Body of pancreas (tissue), 4 donors: ENCODE measurements around the gene LOX. TPM values are rescaled to one million over a fixed set of nuclear protein-coding genes. Genes with fewer than 3 reads are reported as not detected.
A peak's percentile ranks its signal among the peaks of the same experiment; 100 is the strongest.

Source experiments
- ATAC-seq: fragments of 150-250 bp; one replicate; pipeline ENCODE4 v1.9.1; 2016
- DNase-seq, 4 donors: peaks; one replicate each; pipeline ENCODE4 v3.0.0-alpha.2; 2019
- H3K27ac ChIP-seq, 4 donors: fragments of 200-600 bp; sonication (generic); 1 replicate in 3 of 4; 2 replicates in 1 of 4; pipeline versions ENCODE4 v1.5.1 to v1.6.1; 2016 to 2019; ENCODE audit warnings: mild to moderate bottlenecking in 1 of 4, mixed read lengths in 1 of 4, moderate library complexity in 1 of 4
- H3K27me3 ChIP-seq, 2 donors: fragments of 200-600 bp; sonication (generic); one replicate each; pipeline ENCODE4 v1.6.0; 2016; ENCODE audit warnings: mild to moderate bottlenecking in 1 of 2
- H3K36me3 ChIP-seq, 2 donors: fragments of 200-600 bp; sonication (generic); replicated peaks in 1 of 2; 2 replicates each; pipeline ENCODE4 v1.5.1; 2016; ENCODE audit warnings: low read depth in 2 of 2; ENCODE audit not compliant: insufficient read depth in 1 of 2
- H3K4me1 ChIP-seq: fragments of 200-600 bp; sonication (generic); one replicate; pipeline ENCODE4 v1.6.0; 2016
- H3K4me3 ChIP-seq, 2 donors: fragments of 200-600 bp; sonication (generic); 1 replicate in 1 of 2; 2 replicates in 1 of 2; pipeline ENCODE4 v1.5.1; 2016 to 2019
- H3K9me3 ChIP-seq, 3 donors: fragments of 200-600 bp; sonication (generic); 1 replicate in 2 of 3; 2 replicates in 1 of 3; pipeline ENCODE4 v1.5.1; 2016
- POLR2A ChIP-seq, 3 donors: fragments of 450-650 bp; IDR thresholded peaks; one replicate each; pipeline ENCODE4 v1.6.1; 2016; ENCODE audit warnings: antibody characterized with exemption in 3 of 3, mild to moderate bottlenecking in 2 of 3
- WGBS, 2 donors: methylation state at CpG; one replicate each; pipeline ENCODE4 v1.1.5; 2017; 5-methylcytosine and 5-hydroxymethylcytosine counted together
- intact Hi-C: fragments of 100-400 bp; cut with DNase I; formaldehyde crosslinking; loops from one replicate; pipeline ENCODE4 v1.15.1; 2023
- total RNA-seq, 2 donors: library from RNA; depleted of rRNA; stranded (reverse); fragments of >200 nt; gene quantifications; one replicate each; pipeline ENCODE4 v1.1.0, GENCODE V29; 2016
- TF ChIP-seq, protein P1 (sequence below), 7 experiments: fragments of 450-650 bp in 4 of 7; fragments of 200-600 bp in 3 of 7; sonication (generic) in 3 of 7; IDR thresholded peaks; one replicate each; pipeline ENCODE4 v1.5.1; 2016 to 2019; ENCODE audit warnings: antibody characterized with exemption in 7 of 7

LOX gene
- total RNA-seq = 10 to 100 TPM in 1 of 2 donors, 1 to 10 TPM in 1; 6.6 to 14.0 TPM

DNA sequence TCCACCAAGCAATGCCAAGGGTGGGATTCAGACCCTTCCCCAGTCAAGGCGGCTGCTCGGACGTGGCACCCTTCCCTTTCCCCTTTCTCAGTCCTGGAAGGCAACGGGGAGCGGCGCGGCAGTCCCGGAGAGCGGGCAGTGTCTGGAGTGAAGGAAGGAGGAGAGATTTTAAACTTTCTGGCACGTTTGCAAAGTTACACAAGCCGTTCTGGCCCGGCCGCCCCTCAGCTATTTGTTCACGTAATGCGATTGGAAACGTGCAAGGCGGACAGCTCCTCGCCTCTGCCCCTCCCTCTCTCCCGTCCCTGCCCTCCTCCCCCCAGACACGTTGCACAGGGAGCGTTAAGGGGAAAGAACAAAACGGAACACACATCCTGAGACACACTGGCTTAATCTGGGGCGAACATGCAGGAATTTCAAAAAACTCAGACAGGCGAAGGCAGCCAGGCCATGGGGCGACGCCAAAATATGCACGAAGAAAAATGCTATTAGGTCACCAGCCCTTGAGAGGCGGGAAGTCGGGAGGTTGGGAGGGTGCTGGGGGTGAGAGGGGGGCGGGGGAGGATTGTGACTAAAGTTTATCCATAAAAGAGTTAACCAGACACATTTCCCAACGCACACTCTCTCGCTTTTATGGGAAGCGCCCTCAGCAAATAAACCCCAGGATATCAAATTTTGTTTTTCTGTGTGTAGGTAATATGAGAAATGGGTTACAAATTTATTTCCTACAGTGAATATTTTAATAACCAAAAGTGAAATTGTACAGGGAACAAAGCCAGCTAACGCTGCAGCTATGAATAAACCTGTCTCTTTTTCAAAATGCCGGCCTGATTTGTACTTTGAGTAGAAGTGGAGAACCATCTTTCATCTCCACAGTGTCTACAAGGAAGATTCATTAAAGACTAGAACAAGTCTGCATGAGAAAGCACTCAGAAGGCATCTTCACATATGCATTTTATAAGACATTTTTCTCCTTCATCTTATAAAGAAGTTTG lies at the start of gene LOX:
Gene LOX, minus strand, starts transcription at position 144 of the 995 bp plus-strand sequence. CDS start 274 bp downstream, outside the sequence.
- Histone ChIP-seq H3K9me3 (no peaks in the 10 kb centered on the region), H3K27ac (peak within 1 kb of the TSS in 2 of 4 donors; percentile 31 to 48), H3K4me3 (peak within 1 kb of the TSS in 1 of 2 donors; percentile 17), H3K36me3 (no peaks in the 10 kb centered on the region), H3K4me1 (peaks cover 25% of the 10 kb centered on the region), H3K27me3 (no peaks in the 10 kb centered on the region)
- peak; percentile 66 for ATAC-seq
- DNase-seq = peak; percentile 40 to 65 (median 60)
- 3 to 4% methylated on average over 35 of the region's 35 CpGs for WGBS, 2 donors
- peak in 1 of 3 donors; percentile 33 for TF ChIP-seq POLR2A (IDR thresholded peaks at IDR 0.05)
- TF ChIP-seq, protein P1, sequence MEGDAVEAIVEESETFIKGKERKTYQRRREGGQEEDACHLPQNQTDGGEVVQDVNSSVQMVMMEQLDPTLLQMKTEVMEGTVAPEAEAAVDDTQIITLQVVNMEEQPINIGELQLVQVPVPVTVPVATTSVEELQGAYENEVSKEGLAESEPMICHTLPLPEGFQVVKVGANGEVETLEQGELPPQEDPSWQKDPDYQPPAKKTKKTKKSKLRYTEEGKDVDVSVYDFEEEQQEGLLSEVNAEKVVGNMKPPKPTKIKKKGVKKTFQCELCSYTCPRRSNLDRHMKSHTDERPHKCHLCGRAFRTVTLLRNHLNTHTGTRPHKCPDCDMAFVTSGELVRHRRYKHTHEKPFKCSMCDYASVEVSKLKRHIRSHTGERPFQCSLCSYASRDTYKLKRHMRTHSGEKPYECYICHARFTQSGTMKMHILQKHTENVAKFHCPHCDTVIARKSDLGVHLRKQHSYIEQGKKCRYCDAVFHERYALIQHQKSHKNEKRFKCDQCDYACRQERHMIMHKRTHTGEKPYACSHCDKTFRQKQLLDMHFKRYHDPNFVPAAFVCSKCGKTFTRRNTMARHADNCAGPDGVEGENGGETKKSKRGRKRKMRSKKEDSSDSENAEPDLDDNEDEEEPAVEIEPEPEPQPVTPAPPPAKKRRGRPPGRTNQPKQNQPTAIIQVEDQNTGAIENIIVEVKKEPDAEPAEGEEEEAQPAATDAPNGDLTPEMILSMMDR (IDR thresholded peaks at IDR 0.05) = no peak
- intact Hi-C loops = no loop called here

DNA sequence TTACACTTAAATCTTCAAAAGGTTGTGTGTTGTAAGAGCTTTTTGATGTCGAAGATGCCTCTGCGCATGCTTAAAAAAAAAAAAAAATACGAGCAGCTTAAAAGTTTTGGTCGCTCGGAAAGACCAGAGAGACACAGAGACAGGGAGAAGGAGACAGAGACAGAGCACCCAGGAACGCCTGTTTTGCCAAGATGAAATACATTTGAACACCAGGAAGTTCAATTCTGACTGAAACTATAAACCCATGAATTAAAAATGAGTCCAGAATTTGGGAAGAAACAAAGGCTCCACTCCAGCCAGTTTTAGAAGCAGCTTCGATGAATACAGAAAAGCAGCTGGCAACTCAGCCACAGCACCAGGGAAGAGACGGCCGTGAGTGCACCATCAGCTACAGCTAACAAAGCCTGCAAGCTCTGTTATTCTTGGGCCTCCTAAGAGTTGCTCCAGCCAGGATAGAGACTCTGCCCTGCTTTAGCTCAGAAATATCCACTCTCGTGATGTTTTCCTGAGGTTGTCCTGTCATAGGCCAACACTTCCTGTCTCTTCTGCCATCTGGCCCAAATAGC lies 48.8 kb upstream of the LOX start:
- no peaks in the 10 kb centered on the region for H3K27me3 ChIP-seq
- no peak for TF ChIP-seq POLR2A (IDR thresholded peaks at IDR 0.05)
- TF ChIP-seq, protein P1 (IDR thresholded peaks at IDR 0.05) = no peak
- H3K4me1 ChIP-seq = no peaks in the 10 kb centered on the region
- intact Hi-C loops = no loop called here
- H3K9me3 ChIP-seq = no peaks in the 10 kb centered on the region
- WGBS, 2 donors = 62 to 69% methylated on average over 10 of the region's 10 CpGs
- no peak overlapping the region for H3K4me3 ChIP-seq
- no peaks in the 10 kb centered on the region for H3K36me3 ChIP-seq
- H3K27ac ChIP-seq = no peak overlapping the region
- DNase-seq = no peak
- no peak for ATAC-seq

DNA sequence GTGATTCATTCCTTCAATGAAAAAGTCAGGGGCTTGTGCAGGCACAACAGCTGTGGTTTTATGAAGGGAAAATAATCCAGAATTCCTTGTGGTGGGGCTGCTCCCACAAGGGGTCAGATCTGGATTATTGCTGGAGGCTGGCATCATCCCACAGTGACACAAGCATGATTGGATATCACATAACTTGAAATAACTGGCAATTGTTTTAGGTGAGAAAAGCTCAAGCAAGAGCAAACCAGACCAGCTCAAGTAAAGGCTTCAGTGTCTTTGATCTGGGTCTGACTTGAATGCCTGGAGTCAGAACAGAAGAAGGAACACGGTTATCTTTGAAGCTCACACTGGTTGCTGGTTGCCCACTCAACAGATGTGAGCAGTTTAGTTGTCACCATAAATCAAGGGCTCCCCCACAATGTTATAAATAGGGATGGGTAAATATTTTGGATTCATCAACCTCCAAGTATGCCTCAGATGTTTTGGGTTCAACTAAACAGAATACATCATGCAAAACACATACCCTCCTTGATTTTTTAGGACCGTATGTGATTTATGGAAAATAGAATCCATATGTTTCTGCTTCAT lies 48.2 kb upstream of the LOX start:
- DNase-seq = no peak
- no peak overlapping the region for H3K4me3 ChIP-seq
- no peak overlapping the region for H3K27ac ChIP-seq

GRCh38 chr5:122124766-122125165 lies 46.7 kb upstream of the LOX start:
- no peaks in the 10 kb centered on the region for H3K4me1 ChIP-seq
- no peaks in the 10 kb centered on the region for H3K36me3 ChIP-seq
- no peaks in the 10 kb centered on the region for H3K27me3 ChIP-seq
- no peaks in the 10 kb centered on the region for H3K9me3 ChIP-seq
- intact Hi-C loops = no loop called here
- 87 to 88% methylated on average over 2 of the region's 2 CpGs for WGBS, 2 donors
- H3K27ac ChIP-seq = no peak overlapping the region
- ATAC-seq = no peak
- no peak for TF ChIP-seq POLR2A (IDR thresholded peaks at IDR 0.05)
- TF ChIP-seq, protein P1 (IDR thresholded peaks at IDR 0.05) = no peak
- no peak for DNase-seq
- no peak overlapping the region for H3K4me3 ChIP-seq

More for the DNA sequence above, 48.2 kb upstream of the LOX start:
- Histone ChIP-seq H3K27me3 (no peaks in the 10 kb centered on the region), H3K36me3 (no peaks in the 10 kb centered on the region), H3K9me3 (no peaks in the 10 kb centered on the region), H3K4me1 (no peaks in the 10 kb centered on the region)
- TF ChIP-seq, protein P1 (IDR thresholded peaks at IDR 0.05) = no peak
- TF ChIP-seq POLR2A (IDR thresholded peaks at IDR 0.05) = no peak
- ATAC-seq = no peak
- 44 to 46% methylated on average over 2 of the region's 2 CpGs for WGBS, 2 donors
- intact Hi-C loops = no loop called here
